Measurements from ENCODE around the gene PDYN.
"Not testable (repeated sequence)": the region's sequence is repeated elsewhere in the genome, so short reads cannot be mapped to it uniquely, and the experiment has no call there.

Gene PDYN
- total RNA-seq = 0 reads per million in 3 experiments

- DNase-seq = no peak
These were observed at the start of gene PDYN for GRCh38 chr20:1993986-1994385. PDYN (minus strand) TSS chr20:1994058; CDS start chr20:1983084, 10,974 bp downstream.

DNA sequence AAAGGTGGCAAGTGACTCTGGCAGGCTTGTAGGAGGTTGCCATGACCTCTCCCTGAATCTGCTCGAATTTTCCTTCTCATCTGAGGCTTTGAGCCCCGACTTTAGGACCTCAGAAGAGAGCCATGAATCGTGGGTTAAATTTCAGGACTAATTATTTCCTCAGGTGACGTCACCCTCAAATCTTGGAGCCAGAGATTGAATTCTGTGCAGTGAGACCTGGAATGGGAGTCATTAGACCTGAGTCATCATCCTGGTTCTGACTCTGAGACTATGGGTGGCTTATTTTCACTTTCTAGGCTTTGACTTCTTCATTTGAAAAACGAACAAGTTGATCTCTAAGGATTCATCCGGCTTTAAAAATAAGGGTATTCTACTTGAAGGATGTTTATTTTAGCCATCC lies 48.5 kb upstream of the PDYN start:
- DNase-seq = no peak

DNA sequence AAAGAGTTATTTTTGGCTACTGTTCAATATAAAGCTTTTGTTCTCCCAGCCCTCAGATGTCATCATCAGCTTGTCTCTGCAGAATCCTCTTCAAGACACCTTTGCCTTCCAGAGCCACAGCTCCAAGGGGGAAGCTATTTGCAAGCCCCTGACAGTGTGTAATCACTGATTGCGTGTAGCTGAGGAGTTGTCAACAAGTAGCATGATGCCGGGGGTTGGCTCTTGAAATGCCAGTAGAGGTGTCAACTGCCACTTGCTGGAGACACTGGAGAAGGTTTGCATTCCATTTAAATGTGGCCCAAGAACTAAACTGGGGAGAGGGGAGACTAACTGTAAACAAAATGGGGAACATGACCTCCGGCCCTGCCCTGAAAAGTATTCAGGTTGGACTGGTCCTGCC lies 44.3 kb upstream of the PDYN start:
- DNase-seq = no peak

GRCh38 chr20:2037296-2037914 lies 43.5 kb upstream of the PDYN start:
- no peak for DNase-seq

- not testable (repeated sequence) for DNase-seq
These were observed 42.5 kb upstream of the PDYN start for GRCh38 chr20:2036357-2036756.

DNA sequence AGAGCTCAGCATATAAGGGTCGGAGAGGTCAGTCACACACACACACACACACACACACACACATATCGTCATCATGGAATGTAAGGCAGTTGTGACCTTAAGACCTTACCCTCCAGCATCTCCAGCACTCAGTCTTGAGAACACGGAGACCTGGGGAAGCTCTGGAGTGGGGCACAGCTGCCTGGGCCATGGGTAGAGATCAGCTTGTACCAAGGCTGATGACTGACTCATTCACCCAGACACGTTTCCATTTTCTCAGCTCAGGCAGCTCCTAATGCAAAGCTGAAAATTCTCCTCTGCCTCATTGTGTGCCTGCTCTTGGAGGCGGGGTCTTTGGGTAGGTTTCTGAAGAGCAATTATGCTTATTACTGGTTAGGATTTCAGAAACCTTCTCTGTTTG lies 38.3 kb upstream of the PDYN start:
- no peak for DNase-seq

GRCh38 chr20:2026514-2026913 lies 32.7 kb upstream of the PDYN start:
- no peak for DNase-seq

- DNase-seq = no peak
These were observed 32.1 kb upstream of the PDYN start for GRCh38 chr20:2026004-2026403.

GRCh38 chr20:2023151-2023550 lies 29.3 kb upstream of the PDYN start:
- DNase-seq = no peak

DNA sequence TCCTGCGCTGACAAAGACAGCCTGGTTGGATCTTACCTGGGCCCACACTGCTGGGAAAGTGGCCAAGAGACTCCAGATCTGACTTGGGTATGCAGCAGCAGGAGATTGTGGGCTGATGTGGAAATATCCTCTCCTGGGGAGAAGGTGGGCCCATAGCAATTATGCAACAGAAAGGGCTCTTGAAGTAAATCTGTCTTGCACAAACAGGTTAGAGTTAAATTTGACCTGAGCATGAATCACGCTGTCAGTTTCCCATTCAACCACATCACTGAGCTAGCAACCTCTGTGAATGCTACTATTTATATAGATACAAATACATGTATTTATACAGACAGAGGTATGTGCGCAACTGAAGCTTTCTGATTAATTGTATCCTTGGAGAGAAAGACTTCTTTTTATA lies 28.3 kb upstream of the PDYN start:
- no peak for DNase-seq

- DNase-seq = no peak
These were observed 16.7 kb upstream of the PDYN start for GRCh38 chr20:2010533-2010932.

DNA sequence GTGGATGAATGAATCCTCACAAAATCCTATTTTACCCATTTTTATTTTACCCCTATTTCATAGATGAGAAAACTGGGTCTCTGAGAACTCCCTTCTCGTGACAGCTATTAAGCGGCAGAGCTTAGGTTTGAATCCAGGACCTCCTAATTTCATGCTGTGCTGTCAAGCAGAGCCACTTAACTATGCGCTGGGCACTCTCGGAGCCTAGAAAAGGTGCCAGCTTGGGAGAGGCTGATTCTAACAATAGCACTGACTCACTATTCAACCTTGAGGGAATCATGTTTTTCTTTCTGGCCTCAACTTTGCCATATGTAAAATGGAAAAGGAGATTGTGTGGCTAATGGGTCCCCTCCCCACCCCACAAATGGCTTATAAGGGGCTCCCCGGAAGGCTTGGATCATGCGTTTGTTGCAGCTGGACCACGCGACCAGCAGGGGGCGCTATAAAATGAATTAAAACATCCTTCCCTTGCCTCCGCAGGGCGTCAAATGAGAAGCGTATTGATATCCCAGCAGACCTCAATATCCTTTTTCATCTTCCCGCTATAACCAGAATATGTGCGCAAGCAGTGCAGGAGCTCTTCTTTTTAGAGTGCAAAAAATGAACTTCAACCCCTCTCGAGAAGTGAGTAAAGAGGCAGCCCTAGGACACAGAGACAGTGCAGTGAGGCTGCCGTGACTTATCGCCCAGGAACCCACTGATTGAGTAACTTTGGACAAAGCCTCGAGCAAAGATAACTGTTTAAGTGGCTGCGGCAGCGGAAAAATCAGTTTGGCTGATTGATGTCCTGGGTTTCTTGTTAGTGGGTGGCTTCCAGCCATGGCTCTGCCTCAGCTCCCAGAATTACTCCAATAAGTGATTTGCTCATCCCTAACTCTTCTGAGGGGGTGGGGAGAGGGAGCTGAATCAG lies 12.8 kb upstream of the PDYN start:
- DNase-seq = no peak

DNA sequence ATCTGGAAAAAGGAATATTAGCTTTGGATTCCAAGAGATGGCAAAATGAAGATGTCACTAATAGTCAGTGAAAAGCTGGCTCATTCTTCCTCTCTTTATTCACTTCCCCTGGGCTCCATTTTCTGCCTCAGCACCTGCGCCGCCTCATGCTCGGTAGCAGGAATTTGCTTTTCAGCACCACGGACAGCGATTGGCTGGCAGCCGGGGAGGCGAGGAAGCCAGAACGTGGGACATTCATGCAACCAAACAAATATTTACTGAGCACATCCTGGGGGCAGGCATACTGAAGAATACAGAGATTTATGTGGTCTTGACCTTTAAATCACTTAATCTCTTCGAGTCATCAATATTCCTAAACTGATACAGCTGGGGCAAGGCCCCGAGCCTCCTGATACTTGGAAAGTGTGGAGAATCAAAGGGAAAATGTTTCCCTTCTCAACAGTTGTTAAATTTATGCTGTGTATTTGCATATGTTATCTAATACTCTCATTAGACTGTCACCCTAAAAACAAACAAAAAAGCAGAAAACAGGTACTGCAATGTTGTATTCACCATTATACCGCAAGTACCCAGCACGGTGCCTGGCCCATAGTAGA lies 12.1 kb upstream of the PDYN start:
- peak; percentile 21 for DNase-seq

GRCh38 chr20:2005359-2005758 lies 11.5 kb upstream of the PDYN start:
- no peak for DNase-seq

DNA sequence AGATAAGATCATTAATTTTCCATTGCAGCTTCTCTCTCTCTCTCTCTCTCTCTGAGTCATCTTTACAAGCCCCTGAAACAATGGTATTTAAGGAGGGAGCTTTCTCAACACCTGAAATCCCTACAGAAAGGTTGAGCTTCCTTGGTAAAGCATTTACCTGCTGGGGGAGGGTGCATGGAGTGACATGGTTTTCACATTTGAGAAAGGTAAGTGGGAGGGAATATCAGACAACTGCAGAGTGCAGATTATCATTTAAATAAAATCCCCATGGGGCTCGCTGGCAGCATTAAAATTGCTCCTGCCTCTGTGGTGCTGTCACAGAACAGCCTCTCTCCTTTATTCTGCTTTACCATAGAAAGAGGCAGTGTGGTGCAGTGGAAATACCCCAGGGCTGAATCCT lies 10.3 kb upstream of the PDYN start:
- DNase-seq = no peak

DNA sequence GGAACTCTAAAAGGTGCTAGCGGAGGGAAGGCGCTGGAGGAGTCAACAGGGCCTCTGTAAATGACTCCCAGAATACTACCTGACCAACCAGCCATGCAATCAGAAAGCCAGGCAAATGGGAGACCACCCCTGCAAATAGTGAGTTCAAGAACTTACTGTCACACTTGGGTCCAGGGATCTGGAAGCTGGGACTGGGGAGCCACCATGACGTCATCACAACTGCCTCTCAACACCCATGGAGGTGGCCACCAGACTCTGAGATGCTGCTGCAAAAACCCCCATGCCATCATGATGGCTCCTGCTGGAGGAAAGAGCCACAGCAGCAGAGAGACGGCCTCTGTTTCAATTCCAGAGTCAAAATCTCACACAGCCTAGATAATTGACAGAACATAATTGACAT lies 8.5 kb upstream of the PDYN start:
- no peak for DNase-seq

GRCh38 chr20:2001119-2001518 lies 7.3 kb upstream of the PDYN start:
- no peak for DNase-seq

DNA sequence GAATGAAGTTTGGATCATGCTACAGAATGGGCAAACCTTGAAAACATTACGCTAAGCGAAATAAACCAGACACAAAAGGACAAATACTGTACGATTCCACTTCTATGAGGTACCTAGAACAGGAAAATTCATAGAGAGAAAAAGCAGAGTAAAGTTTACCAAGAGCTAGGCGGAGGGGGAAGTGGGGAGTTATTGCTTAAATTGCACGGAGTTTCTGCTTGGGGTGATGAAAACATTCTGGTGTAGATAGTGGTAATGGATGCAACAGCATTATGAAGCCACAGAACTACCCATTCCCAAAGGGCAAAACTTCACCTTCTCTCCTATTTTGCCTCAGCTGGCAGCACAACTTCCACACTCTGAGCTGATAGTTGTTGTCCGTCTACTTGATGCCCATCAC lies 6.4 kb upstream of the PDYN start:
- no peak for DNase-seq

DNA sequence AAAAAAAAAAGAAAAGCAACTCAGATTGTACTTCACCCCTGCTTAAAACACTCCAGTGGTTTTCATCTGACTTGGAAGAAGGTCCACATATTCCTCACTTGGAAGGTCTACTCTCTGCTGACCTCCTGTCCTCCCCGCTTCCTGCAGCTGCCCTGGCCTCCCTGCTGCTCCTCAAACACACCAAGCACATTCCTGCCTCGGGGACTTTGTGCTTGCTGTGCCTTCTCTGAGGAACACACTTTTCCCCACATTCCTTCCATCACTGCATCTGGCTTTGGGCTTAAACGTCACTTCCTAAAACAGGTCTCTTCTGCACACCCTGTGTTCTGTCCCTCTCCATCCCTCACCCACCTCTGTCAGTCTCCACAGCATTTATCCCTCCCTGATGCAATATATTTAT lies 4.9 kb upstream of the PDYN start:
- no peak for DNase-seq

- no peak for DNase-seq
These were observed 4.3 kb upstream of the PDYN start for GRCh38 chr20:1998193-1998520.

- no peak for DNase-seq
These were observed 3.8 kb upstream of the PDYN start for GRCh38 chr20:1997483-1998192.

DNA sequence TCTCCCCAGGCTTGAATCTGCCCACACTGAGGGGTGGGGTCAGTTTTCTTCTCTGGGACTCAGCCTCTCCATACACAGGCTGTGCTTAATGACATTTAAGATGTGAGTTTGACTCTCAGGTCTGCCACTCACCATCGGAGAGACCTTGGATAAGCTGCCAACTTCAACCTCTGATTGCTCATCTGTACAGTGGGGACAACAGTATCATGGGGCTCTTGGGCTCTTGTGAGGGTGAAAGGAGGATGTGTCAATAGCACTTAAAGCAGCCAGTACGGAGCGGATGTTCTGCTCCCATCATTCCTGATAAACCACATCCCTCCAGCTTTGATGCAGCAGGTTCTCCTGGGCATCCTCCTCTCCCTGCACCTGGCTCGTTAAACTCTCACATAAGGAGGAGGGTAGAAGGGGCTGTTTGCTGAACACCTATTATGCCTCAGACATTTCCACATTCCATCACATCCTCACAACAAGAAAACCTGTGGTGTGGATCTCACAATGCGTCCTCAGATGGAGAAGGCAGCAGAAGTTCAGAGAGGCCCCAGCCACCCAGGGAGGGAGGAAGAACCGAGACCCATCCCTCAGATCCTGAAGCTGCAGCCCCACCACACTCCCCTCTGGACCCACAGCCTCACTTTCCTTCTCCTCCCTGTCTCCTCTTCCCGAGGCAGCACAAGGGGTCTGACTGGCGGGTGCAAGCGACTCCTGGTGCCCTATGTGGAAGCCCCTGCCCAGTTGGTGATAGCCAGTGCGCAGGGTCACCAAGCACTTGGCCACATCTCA lies 1.9 kb upstream of the PDYN start:
- no peak for DNase-seq

DNA sequence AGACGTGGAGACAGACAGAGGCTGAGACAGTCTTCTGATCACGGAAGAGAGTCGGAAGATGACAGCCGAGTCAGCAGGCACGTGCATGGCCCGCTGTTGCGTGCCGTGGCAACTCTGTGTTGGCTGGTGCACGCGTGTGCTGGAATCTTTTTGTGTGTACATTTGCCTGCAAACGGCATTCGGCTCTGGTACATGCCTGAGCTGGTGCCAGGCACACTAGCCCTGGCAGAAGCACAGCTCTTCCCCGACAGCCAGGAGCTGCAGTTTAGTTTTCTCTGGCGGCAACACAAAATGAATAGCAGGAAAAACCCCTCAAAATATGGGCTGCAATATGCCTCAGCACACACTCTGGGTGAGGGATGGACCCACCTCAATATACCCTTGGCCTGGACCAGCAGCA lies 769 bp upstream of the PDYN start:
- DNase-seq = no peak
